Ectodermal cell (in vitro differentiated cells): ENCODE measurements around the gene S100A8.

ENCODE experiments used
- H3K27ac ChIP-seq: 2 replicates; pipeline ENCODE4 v1.7.0; 2013; ENCODE audit warnings: mild to moderate bottlenecking, low read depth, low read length; ENCODE audit not compliant: insufficient read depth, poor library complexity, severe bottlenecking
- H3K27me3 ChIP-seq: 2 replicates; pipeline ENCODE4 v1.7.0; 2013; ENCODE audit warnings: mild to moderate bottlenecking, low read length; ENCODE audit not compliant: insufficient read depth, control insufficient read depth, poor library complexity, severe bottlenecking
- H3K36me3 ChIP-seq: one replicate; pipeline ENCODE4 v1.7.0; 2013; ENCODE audit warnings: low read length; ENCODE audit not compliant: control insufficient read depth, insufficient read depth
- H3K4me1 ChIP-seq: one replicate; pipeline ENCODE4 v1.7.0; 2013; ENCODE audit warnings: low read length; ENCODE audit not compliant: control insufficient read depth, insufficient read depth
- H3K4me3 ChIP-seq: 2 replicates; pipeline ENCODE4 v1.7.0; 2013; ENCODE audit warnings: low read depth, low read length, control low read depth; ENCODE audit not compliant: insufficient read depth
- H3K9me3 ChIP-seq: 2 replicates; pipeline ENCODE4 v1.7.0; 2013; ENCODE audit warnings: mild to moderate bottlenecking, low read length, moderate library complexity; ENCODE audit not compliant: control insufficient read depth
- WGBS, 2 experiments: methylation state at CpG; one replicate each; pipeline ENCODE4 v1.1.7; 2013; ENCODE audit warnings: missing lambda C conversion rate in 2 of 2; 5-methylcytosine and 5-hydroxymethylcytosine counted together

The S100A8 gene

DNA sequence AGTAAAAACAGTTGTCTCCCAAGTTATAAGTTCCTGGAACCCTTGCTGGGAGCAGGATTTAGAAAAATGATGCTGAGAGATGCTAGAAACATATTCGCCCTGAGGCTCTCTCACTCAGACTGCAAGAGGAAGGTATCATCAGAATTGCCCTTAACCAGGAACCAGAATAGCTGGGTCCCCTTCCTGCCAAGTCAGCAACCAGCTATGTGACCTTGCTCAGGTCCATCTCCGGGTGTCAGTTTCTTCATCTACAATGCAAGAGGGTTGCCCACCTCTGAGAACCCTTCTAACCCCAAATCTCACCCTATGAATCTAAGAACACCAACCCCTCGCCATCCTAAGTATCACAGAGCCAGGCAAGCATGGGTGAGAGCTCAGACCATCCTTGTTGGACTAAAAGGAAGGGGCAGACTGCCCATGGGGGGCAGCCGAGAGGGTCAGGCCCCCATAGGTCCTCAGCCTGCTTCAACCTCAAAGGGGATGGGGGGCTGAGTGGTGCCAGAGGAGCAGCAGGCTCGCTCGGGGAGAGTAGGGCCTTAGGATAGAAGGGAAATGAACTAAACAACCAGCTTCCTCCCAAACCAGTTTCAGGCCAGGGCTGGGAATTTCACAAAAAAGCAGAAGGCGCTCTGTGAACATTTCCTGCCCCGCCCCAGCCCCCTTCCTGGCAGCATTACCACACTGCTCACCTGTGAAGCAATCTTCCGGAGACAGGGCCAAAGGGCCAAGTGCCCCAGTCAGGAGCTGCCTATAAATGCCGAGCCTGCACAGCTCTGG is 33.6 kb downstream of the S100A8 start:
- H3K27ac ChIP-seq, result no peak overlapping the region
- WGBS, 2 experiments, result 90 to 92% methylated on average over 10 of the region's 10 CpGs
- H3K9me3 ChIP-seq, result no peaks in the 10 kb centered on the region

DNA sequence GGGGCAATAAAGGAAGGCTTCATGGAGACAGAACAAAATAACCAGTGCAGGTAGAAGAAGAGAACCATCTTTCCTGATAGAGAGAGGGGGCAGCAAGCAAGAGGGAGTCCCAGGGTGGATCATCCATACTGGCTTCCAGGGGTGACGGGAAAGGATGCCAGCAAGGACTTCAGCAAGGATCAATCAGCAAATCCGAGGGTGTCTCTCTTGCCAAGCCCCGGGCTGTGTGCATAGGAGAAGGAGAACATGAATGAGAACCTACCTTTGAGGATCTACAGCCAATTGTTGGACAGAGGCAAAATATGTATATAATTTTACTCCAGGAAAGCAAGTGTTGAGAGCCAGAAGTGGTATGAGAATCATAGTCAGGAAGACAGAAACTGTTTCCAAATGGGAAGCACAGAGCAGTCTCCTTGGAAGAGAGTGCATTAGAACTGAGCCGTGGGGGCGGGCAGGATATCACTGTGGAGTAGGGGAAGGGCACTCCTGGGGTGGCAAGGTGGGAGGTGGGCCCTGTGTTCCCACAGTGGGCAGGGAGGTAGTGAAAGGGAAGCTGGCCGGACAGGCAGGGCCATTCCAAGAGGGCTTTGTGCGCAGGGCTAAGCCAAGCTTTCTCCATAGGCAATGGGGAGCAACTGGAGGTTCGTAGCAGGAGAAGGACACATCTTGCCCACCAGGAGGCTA is 34.3 kb downstream of the S100A8 start:
- Histone ChIP-seq H3K9me3 (no peaks in the 10 kb centered on the region), H3K27me3 (no peaks in the 10 kb centered on the region)
- 93 to 94% methylated on average over 8 of the region's 8 CpGs for WGBS, 2 experiments

More for the DNA sequence above, 33.6 kb downstream of the S100A8 start:
- Histone ChIP-seq H3K27me3 (no peaks in the 10 kb centered on the region), H3K4me3 (no peak overlapping the region), H3K4me1 (no peaks in the 10 kb centered on the region), H3K36me3 (no peaks in the 10 kb centered on the region)

DNA sequence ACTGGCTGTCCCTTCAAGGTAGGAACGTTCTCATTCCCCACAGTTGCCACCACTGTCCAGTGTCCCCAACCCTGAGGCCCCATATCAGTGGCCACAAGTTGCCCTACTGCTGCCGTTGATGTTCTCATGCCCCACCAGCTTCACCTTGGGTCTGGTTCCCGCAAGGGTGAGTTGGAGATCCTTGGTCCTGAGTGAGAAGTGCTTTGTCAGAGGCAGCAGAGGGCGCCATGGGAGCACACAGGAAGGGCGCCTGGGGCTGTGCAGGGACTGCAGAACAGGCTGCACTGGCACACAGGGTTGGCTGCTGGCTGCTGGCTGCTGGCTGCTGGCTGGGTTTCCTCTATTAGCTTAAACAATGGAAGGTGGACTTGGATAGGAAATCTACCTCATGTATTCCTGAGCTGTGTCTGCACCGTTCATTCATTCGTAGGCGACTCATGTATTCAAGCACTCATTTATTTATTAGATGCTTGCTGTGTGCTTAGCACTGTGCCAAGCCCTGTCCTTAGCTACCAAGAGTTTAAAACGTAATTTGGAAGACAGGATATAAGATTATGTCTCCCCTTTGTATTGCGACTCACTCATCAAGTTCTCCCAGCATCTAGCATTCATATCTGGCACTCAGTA is 35.3 kb downstream of the S100A8 start:
- H3K27me3 ChIP-seq, result no peaks in the 10 kb centered on the region

More for the DNA sequence above, 34.3 kb downstream of the S100A8 start:
- Histone ChIP-seq H3K27ac (no peak overlapping the region), H3K4me1 (no peaks in the 10 kb centered on the region), H3K4me3 (no peak overlapping the region), H3K36me3 (no peaks in the 10 kb centered on the region)

DNA sequence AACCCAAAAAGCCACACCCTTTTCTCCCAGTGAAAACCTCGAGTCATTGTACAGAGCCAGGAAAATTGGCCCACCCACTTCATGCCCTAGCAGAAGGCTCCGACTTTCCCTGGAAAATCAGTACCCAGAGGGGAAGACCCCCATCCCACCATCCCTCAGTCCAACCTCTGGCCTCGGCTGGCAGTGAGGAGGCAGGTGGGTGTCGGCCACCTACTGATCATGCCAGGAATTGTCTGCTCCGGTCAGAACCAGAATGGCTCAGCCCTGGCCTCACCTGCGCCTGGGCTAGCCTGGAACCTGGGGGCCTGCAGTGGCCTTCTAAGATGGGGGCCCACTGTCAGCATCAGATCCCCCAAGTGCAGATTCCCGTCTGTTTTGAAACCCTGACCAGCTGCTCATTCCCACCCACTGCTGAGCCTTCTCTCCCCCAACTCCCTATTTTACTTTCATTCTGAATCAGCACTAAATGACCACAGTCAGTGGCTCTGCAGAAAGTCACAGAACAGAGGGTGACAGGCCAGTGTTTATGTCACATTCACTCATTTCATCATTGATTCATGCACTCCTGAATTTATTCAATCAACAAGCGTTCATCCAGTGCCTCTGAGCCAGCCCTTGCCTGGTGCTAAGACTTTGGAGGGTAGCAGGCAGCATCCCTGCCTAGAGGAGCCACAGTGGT is 36.2 kb downstream of the S100A8 start:
- 87 to 90% methylated on average over 8 of the region's 8 CpGs for WGBS, 2 experiments
- H3K4me1 ChIP-seq, result no peaks in the 10 kb centered on the region
- H3K27me3 ChIP-seq, result no peaks in the 10 kb centered on the region
- no peak overlapping the region for H3K4me3 ChIP-seq
- no peak overlapping the region for H3K27ac ChIP-seq
- H3K9me3 ChIP-seq, result no peaks in the 10 kb centered on the region
- H3K36me3 ChIP-seq, result no peaks in the 10 kb centered on the region

More for the DNA sequence above, 35.3 kb downstream of the S100A8 start:
- Histone ChIP-seq H3K27ac (no peak overlapping the region), H3K4me3 (no peak overlapping the region), H3K36me3 (no peaks in the 10 kb centered on the region), H3K4me1 (no peaks in the 10 kb centered on the region), H3K9me3 (no peaks in the 10 kb centered on the region)
- 56 to 59% methylated on average over 10 of the region's 10 CpGs for WGBS, 2 experiments

DNA sequence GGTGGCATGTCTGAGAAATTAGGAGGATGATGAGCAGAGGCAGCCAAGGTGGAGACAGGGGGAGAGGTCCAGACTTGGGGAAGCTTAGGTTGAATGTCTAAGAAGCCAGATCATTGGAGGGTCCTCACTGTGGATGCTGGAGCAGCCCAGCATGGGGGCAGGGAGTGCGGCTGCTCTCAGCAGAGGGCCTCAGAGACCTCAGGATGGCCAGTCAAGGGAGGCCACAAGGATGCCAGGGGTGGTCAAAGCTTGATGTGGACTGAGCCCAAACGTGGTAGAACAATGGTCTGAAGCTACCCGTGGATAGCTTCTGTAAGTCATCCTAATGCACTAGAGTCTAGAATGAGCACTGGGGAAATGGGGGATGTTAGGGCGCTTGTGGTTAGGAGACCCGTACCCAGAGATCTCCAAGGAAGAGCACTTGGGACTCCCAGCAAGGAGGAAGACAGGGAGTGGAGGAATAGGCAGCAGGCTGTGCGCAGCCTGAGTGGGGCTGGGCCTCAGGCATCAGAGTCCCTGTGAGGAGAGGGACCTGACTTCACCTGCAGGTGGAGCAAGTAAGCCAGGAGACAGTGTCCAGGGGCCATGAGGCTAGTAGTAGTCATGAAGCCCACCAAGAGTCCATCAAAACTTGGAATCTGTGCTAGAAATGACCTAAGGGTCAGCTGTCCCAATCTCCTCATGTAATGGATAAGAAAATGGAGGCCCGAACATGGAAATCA is 37.5 kb downstream of the S100A8 start:
- Histone ChIP-seq H3K27ac (no peak overlapping the region), H3K27me3 (no peaks in the 10 kb centered on the region), H3K9me3 (no peaks in the 10 kb centered on the region), H3K4me1 (no peaks in the 10 kb centered on the region), H3K36me3 (no peaks in the 10 kb centered on the region), H3K4me3 (no peak overlapping the region)
- WGBS, 2 experiments, result 84 to 89% methylated on average over 7 of the region's 7 CpGs

DNA sequence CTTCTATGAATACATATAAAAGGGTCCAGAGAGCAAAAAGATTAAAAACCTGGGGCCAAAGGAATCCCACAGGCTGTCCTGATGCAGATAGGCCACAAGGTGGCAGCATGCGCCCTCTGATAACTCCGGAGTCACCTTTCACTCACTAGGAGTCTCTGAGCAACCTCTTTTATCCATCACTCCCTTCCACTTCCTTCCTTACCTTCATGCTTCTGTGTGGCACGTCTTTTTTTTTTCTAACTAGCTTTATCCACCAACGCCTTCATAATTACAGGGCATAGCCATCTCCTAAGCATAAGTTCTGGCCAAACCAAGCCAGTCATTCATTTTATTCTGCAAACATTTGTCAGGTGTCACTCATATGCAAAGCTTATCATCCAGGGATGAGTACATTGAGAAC is 38.4 kb downstream of the S100A8 start:
- Histone ChIP-seq H3K27me3 (no peaks in the 10 kb centered on the region), H3K9me3 (no peaks in the 10 kb centered on the region), H3K4me1 (no peaks in the 10 kb centered on the region), H3K36me3 (no peaks in the 10 kb centered on the region), H3K4me3 (no peak overlapping the region), H3K27ac (no peak overlapping the region)
- WGBS, 2 experiments, result 1 to 2% methylated on average over 4 of the region's 4 CpGs

DNA sequence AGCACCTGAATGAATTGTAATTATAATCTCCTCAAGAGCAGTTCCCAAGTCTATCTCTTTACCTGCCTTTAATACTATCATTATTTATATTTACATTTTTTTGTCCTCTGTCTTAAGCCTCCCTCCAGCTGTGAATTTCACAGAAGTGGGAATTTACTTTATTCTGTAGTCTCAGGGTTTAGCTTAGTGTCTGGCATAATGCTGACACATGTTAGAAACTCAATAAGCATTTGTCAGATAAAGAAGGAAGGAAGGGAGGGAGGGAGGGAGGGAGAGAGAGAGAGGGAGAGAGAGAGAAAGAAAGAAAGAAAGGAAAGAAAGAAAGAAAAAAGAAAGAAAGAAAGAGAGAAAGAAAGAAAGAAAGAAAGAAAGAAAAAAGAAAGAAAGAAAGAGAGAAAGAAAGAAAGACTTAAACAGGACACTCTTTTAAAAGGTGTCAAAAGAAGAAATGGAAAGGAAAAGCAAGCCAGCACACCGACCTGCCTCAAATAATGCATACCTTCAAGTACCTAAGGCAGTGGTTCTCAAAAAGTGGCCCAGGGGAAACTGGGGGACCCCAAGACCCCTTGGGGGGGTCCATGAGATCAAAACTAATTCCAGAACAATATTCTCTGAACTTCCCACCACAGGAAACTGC is 40.4 kb downstream of the S100A8 start:
- Histone ChIP-seq H3K4me1 (no peaks in the 10 kb centered on the region), H3K27ac (no peak overlapping the region), H3K4me3 (no peak overlapping the region), H3K9me3 (no peaks in the 10 kb centered on the region), H3K27me3 (no peaks in the 10 kb centered on the region), H3K36me3 (no peaks in the 10 kb centered on the region)
- WGBS, 2 experiments, result 40 to 44% methylated on average over 1 of the region's 1 CpG

DNA sequence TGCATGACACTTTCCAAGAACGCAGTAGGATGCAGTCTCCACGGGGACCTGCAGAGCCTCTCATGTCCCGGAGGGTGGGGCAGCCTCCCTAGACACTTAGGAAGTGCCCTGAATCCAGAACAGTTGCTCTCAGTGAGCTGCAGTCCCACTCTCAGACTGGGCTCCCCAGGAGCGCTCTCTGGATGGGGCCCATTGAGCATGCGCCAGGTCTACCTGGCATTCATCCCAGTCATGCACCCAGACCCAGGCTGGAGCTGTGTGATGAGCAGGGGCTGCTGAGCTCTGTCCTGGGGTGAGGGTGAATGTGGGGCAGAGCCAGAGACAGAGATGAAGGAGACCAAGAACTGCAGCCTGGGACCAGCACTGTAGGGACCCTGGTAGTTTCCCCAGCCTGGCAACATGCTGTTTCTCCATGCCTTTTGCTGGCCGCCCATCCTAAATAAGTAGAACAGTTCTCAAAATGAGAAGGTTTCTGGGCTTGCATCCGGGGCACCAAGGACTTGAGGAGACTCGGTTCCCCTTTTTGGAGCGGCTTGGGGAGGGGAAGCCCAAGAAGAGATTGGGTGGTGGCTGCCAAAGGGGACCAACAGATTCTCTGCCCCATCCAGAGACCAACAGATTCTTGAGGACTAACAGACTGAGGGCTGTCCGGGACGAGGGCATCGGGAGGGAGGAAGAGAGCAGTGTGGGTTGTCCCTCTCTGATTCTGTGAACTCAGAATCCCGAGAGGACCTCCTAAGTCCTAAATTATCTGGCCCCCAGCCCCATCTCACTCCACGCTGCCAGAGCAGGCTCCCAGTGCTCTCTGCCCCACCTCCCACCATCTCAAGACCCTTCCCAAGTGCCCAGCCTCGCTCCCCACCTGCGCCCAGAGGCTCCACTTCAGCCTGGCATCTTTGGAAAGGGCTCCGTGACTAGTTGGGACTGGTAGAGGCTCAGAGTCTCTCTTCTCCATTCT is 41.2 kb downstream of the S100A8 start:
- Histone ChIP-seq H3K36me3 (no peaks in the 10 kb centered on the region), H3K4me3 (no peak overlapping the region), H3K27ac (no peak overlapping the region), H3K9me3 (no peaks in the 10 kb centered on the region), H3K27me3 (no peaks in the 10 kb centered on the region), H3K4me1 (no peaks in the 10 kb centered on the region)
- 78 to 79% methylated on average over 17 of the region's 17 CpGs for WGBS, 2 experiments
